Measurements from ENCODE around the gene ARHGAP31.
"Not testable (repeated sequence)": the region's sequence is repeated elsewhere in the genome, so short reads cannot be mapped to it uniquely, and the experiment has no call there.

Gene ARHGAP31

GRCh38 chr3:119352034-119352609 is 57.9 kb downstream of the ARHGAP31 start:
- DNase-seq: peak; percentile 70

GRCh38 chr3:119352863-119353527 is 58.8 kb downstream of the ARHGAP31 start:
- DNase-seq: peak; percentile 51

GRCh38 chr3:119355608-119356007 is 61.4 kb downstream of the ARHGAP31 start:
- not testable (repeated sequence) for DNase-seq

GRCh38 chr3:119356646-119357045 is 62.5 kb downstream of the ARHGAP31 start:
- no peak for DNase-seq

- no peak for DNase-seq
Observed at GRCh38 chr3:119357190-119357589, 63.0 kb downstream of the ARHGAP31 start.

GRCh38 chr3:119359476-119360326 is 65.5 kb downstream of the ARHGAP31 start:
- no peak for DNase-seq

GRCh38 chr3:119360736-119361462 is 66.7 kb downstream of the ARHGAP31 start:
- DNase-seq: no peak

- DNase-seq: no peak
Observed at GRCh38 chr3:119362010-119362409, 67.8 kb downstream of the ARHGAP31 start.

GRCh38 chr3:119362940-119363725 is 69.0 kb downstream of the ARHGAP31 start:
- DNase-seq: no peak

- no peak for DNase-seq
Observed at GRCh38 chr3:119364401-119364800, 70.2 kb downstream of the ARHGAP31 start.

- DNase-seq: no peak
Observed at GRCh38 chr3:119365418-119365817, 71.2 kb downstream of the ARHGAP31 start.

- DNase-seq: no peak
Observed at GRCh38 chr3:119367000-119367399, 72.8 kb downstream of the ARHGAP31 start.

- no peak for DNase-seq
Observed at GRCh38 chr3:119368298-119368697, 74.1 kb downstream of the ARHGAP31 start.

- DNase-seq: not testable (repeated sequence)
Observed at GRCh38 chr3:119371786-119372185, 77.6 kb downstream of the ARHGAP31 start.

- no peak for DNase-seq
Observed at GRCh38 chr3:119375106-119375505, 80.9 kb downstream of the ARHGAP31 start.

GRCh38 chr3:119375510-119375909 is 81.3 kb downstream of the ARHGAP31 start:
- DNase-seq: no peak

- no peak for DNase-seq
Observed at GRCh38 chr3:119376758-119377157, 82.6 kb downstream of the ARHGAP31 start.

- DNase-seq: no peak
Observed at GRCh38 chr3:119378259-119378803, 84.1 kb downstream of the ARHGAP31 start.

- no peak for DNase-seq
Observed at GRCh38 chr3:119380697-119381096, 86.5 kb downstream of the ARHGAP31 start.

- no peak for DNase-seq
Observed at GRCh38 chr3:119382134-119382533, 88.0 kb downstream of the ARHGAP31 start.

GRCh38 chr3:119388577-119388976 is 94.4 kb downstream of the ARHGAP31 start:
- DNase-seq: no peak

- DNase-seq: no peak
Observed at GRCh38 chr3:119395923-119396358, 101.8 kb downstream of the ARHGAP31 start.
